ENCODE results near the gene TNS3. TPM values are rescaled to one million over a fixed set of nuclear protein-coding genes. Genes with fewer than 3 reads are reported as not detected.

TNS3 gene
- total RNA-seq, 1 experiment from 2014 or later = 61.7 TPM

GRCh38 chr7:47537716-47538675, 43.9 kb downstream of the TNS3 start:
- DNase-seq (ENCODE audit: low read depth, low spot score) = no peak
- in situ Hi-C loops (cut with HindIII; ENCODE audit: low pct_unique_long_range_greater_than_20kb, low sequenced_read_pairs) = no loop called here

DNA sequence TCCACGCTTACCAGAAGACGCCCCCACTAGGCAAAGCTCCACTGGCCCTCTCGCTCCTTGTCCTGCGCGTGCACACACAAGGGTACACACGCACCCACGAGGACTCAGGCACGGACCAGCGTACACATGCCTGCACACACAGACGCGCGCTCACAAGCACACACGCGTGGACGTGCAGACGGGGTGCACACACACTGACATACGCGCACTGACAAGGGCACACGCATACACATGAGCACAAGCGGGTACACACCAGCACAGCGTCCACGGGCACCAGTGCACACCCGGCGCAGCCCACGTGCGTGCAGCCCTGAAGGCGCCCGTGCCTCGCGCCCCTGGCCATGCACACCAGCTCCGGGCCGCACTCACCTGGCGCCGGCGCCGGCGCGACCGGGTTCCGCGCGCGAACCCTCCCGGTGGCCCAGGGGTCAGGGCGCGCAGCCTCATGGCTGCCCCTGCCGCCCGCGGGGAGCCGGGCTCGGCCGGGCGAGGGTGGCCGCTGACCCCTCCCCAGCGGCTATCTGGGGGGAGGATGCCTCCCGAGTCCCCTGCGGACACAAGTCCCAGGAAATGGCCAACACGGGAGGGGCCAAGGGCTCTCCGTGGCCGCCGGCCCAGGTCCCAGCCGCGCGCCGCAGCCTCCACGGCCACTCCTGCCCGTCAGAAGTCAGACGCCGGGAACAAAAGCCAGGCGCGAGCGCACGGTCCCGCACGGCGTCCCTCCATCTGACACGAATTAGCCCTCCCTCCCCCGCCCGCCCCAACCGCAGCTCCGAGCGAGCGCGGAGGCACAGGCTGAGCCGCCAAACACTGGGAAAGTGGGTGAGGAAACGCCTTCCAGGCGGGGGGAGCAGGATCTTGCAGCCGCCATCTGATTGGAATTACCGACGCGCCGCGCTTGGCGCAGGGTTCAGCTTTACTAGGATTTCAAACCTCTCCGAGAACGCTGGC, 45.0 kb downstream of the TNS3 start:
- DNase-seq (ENCODE audit: low read depth, low spot score) = no peak
- in situ Hi-C loops (cut with HindIII; ENCODE audit: low pct_unique_long_range_greater_than_20kb, low sequenced_read_pairs) = no loop called here

GRCh38 chr7:47535704-47536628, 45.9 kb downstream of the TNS3 start:
- no peak for DNase-seq (ENCODE audit: low read depth, low spot score)
- in situ Hi-C loops (cut with HindIII; ENCODE audit: low pct_unique_long_range_greater_than_20kb, low sequenced_read_pairs) = no loop called here

GRCh38 chr7:47535035-47535703, 46.7 kb downstream of the TNS3 start:
- in situ Hi-C loops (cut with HindIII; ENCODE audit: low pct_unique_long_range_greater_than_20kb, low sequenced_read_pairs) = no loop called here
- DNase-seq (ENCODE audit: low read depth, low spot score) = peak; percentile 16

DNA sequence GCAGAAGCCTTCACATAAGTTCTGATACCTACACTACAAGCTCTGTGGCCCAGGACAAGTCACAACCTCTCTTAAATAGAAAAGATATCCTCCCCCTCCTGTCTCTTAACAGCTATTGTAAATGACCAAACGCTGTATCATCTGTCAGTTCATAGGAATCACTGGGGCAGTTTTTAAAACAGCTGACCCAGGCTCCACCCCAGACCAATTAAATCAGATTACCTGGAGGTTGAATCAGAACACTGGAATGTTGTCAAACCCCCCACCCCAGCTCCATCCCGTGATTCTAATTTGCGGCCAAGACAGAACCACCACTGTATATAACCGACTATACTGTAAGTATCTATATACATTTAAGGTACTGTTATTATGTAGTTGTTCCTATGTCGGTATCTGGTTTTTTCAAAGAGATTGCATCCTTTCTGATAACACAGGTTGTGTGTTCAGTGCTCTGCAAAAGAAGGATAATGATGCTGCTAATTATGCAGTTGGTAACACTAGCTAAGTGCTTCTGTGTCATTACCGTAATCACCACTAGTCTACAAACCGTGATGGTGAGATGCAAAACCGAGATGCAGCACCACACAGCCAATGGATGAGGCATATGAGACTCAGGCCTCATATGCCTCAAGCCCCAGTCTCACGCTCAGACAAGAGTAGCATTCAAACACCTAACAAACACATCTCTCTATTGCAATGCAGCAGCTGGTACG, 47.4 kb downstream of the TNS3 start:
- in situ Hi-C loops (cut with HindIII; ENCODE audit: low pct_unique_long_range_greater_than_20kb, low sequenced_read_pairs) = no loop called here
- peak; percentile 39 for DNase-seq (ENCODE audit: low read depth, low spot score)

- DNase-seq (ENCODE audit: low read depth, low spot score) = no peak
- in situ Hi-C loops (cut with HindIII; ENCODE audit: low pct_unique_long_range_greater_than_20kb, low sequenced_read_pairs) = no loop called here
Observed at GRCh38 chr7:47531584-47532492, 50.1 kb downstream of the TNS3 start.

DNA sequence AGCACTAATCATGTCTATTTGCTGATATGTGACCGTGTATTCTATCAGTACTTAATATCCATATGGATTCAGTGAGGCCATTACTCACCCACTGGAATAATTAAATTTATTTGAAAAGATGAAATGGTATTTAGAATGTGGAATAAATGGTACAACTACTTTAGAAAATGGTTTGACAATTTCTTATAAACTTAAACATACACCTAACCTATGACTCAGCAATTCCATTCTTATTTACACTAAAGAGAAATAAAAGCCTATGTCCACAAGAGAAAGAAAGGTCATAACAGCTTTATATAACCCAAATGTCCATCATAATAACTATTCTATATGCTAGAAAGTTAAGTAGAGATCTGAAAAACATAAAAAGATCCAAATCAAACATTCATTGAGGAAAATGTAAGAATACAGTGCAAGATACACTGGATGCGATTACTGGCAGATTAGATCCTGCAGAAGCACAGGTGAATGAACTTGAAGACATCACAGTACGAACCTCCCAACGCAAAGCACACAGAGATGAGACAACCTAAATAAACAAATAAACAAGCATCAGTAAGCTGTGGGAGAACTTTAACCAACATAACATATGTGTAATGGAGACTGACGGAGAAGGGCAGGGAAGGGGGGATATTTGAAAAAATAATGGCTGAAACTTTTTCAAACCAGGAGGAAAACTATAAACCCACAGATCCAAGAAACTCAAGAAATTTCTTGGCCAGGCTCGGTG, 51.9 kb downstream of the TNS3 start:
- in situ Hi-C loops (cut with HindIII; ENCODE audit: low pct_unique_long_range_greater_than_20kb, low sequenced_read_pairs) = no loop called here
- no peak for DNase-seq (ENCODE audit: low read depth, low spot score)

DNA sequence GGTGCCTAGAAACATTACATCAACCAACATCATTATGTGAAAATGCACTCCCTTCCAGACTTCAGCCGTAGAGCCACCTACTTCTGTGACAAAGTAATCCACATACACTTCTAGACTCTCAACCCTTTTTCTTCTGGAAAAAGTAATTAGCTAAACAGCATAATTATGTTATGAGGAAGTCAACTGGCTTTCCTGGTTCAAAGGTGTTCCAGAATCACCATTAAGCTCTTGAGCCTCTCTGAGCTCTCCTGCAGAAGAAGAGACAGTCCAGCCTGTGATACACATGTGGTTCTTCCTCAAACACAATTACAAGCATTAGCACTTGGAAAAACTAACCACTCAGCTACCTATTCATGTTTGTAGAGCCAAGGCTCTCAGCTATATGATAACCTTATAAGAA, 52.5 kb downstream of the TNS3 start:
- in situ Hi-C loops (cut with HindIII; ENCODE audit: low pct_unique_long_range_greater_than_20kb, low sequenced_read_pairs) = no loop called here

DNA sequence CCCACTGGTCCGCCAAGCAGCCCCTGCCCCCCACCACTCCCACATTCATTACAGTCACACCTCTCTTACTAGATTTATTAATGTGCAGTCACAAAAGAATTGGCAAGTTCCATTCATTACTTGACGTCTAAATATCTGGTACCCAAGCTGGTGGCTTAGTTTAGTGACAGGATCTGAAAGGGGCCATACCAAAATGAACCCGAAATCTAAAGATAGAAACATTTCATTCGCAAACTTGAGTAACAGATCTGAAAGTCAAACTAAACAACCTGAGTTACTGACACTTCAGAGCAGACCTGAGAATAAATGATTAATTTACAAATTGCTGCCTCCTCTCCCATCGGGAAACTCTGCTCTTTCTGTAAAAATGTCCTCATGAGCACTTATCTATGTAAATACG, 53.4 kb downstream of the TNS3 start:
- in situ Hi-C loops (cut with HindIII; ENCODE audit: low pct_unique_long_range_greater_than_20kb, low sequenced_read_pairs) = no loop called here
- no peak for DNase-seq (ENCODE audit: low read depth, low spot score)

More for the DNA sequence above, 52.5 kb downstream of the TNS3 start:
- no peak for DNase-seq (ENCODE audit: low read depth, low spot score)

DNA sequence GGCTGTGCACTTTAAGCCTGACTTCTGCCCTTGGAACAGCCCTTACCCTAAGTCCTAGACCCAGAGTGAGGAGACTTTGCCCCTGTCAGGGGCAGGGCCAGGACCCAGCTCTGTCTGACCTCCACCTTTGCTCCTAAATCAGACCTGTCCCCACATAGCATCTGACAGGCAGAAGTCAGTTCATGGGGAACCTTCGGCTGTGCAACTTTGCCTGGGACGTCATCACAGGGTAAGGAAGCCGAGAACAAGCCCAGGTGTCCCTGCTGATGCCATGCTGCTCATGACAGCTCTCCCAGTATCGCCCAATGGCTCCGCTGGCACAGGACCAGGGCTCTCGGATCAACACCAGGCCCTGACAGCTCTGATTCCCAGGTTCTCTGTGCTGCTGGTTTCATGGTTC, 55.4 kb downstream of the TNS3 start:
- in situ Hi-C loops (cut with HindIII; ENCODE audit: low pct_unique_long_range_greater_than_20kb, low sequenced_read_pairs) = no loop called here
- DNase-seq (ENCODE audit: low read depth, low spot score) = no peak

GRCh38 chr7:47525066-47525623, 56.8 kb downstream of the TNS3 start:
- DNase-seq (ENCODE audit: low read depth, low spot score) = no peak
- in situ Hi-C loops (cut with HindIII; ENCODE audit: low pct_unique_long_range_greater_than_20kb, low sequenced_read_pairs) = no loop called here

- no peak for DNase-seq (ENCODE audit: low read depth, low spot score)
- in situ Hi-C loops (cut with HindIII; ENCODE audit: low pct_unique_long_range_greater_than_20kb, low sequenced_read_pairs) = no loop called here
Observed at GRCh38 chr7:47523401-47523800, 58.5 kb downstream of the TNS3 start.

DNA sequence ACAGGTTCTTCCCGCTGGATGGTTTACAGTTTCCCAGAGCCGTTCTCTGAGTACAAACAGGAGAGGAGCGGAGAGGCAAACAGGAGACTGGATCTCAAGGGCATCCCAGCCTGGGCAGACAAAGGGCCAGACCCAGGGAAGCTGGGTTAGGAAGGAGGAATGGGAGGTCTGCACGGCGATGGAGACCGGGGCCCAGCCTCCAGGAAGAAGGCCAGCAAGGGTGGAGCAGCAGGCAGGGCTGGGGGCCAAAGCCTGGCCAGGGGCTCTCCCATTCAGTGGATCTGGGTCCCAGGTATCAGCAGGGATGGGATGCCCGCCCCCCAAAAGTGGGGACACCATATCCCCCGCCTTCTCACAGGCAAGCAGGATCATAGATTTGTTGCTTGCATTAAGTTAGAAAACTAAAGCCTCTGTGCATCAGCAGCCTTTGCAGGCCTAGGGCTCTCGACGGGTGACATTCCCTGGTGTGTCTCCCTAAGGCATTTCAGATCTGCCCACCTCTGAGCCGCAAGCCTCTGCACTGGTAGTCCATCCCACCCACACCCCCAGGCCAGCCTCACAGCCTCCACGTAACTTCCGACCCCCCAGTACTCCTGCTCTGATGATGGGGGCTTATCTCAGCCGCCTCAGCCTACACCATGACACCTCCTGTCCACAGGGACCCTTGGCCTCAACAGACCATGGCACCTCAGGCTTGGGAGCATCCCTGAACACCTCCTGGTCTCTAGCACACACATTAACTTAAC, 59.9 kb downstream of the TNS3 start:
- DNase-seq (ENCODE audit: low read depth, low spot score) = no peak
- in situ Hi-C loops (cut with HindIII; ENCODE audit: low pct_unique_long_range_greater_than_20kb, low sequenced_read_pairs) = no loop called here

Measured in SK-MEL-5 (cell line).